Fibroblast of villous mesenchyme (primary cell): ENCODE data around the gene NBEA. TPM values are rescaled to one million over a fixed set of nuclear protein-coding genes. Genes with fewer than 3 reads are reported as not detected.

Experiments used
- DNase-seq: peaks from one replicate; pipeline ENCODE4 v3.0.0-alpha.2; 2010; ENCODE audit warnings: low read depth
- H3K4me3 ChIP-seq: 2 replicates; pipeline ENCODE4 v1.5.1; 2011; ENCODE audit warnings: low read depth, mild to moderate bottlenecking, low read length
- CTCF ChIP-seq: IDR thresholded peaks from 2 replicates; pipeline ENCODE4 v1.5.1; 2012; ENCODE audit warnings: low read depth, mild to moderate bottlenecking, low read length; ENCODE audit not compliant: insufficient read depth
- total RNA-seq: library from RNA; depleted of rRNA; stranded (reverse); fragments of >200 nt; gene quantifications from 2 replicates; pipeline ENCODE4 v1.2.3, GENCODE V29; 2012

Gene NBEA
- total RNA-seq, 1 donor = 9.5 TPM

GRCh38 chr13:35496006-35496405 lies 553.9 kb downstream of the NBEA start:
- no peak for TF ChIP-seq CTCF
- DNase-seq = no peak
- no peak overlapping the region for H3K4me3 ChIP-seq

- TF ChIP-seq CTCF = no peak
- peak; percentile 4 for DNase-seq
- no peak overlapping the region for H3K4me3 ChIP-seq
These were observed 554.8 kb downstream of the NBEA start for GRCh38 chr13:35496761-35497386.

DNA sequence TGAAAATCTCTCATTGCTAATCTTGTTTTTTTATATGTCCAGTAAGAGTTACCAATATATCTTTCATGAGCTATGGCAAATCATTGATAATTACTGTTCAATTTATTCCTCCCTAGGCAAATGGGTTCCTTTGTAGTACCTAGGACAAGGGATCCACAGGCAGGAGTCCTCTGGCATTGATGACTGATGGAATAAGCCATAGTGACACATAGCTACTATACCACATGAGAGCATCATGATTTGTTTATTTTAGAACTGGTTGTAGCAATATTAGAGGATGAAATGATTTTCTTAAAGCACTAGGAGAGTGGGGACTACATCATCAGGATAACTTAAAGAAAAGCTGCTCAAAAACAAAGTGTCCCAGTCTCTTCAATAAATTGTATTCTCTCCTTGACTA lies 556.2 kb downstream of the NBEA start:
- TF ChIP-seq CTCF = no peak
- DNase-seq = no peak
- no peak overlapping the region for H3K4me3 ChIP-seq

GRCh38 chr13:35499196-35499662 lies 557.2 kb downstream of the NBEA start:
- DNase-seq = no peak

GRCh38 chr13:35499676-35500075 lies 557.6 kb downstream of the NBEA start:
- no peak overlapping the region for H3K4me3 ChIP-seq
- no peak for DNase-seq
- TF ChIP-seq CTCF = no peak

More at GRCh38 chr13:35499196-35499662, 557.2 kb downstream of the NBEA start:
- no peak for TF ChIP-seq CTCF
- H3K4me3 ChIP-seq = no peak overlapping the region

GRCh38 chr13:35500144-35500543 lies 558.1 kb downstream of the NBEA start:
- TF ChIP-seq CTCF = no peak
- DNase-seq = no peak
- no peak overlapping the region for H3K4me3 ChIP-seq
